HepG2 (cell line): ENCODE measurements around the gene SHTN1. TPM values are rescaled to one million over a fixed set of nuclear protein-coding genes. Genes with fewer than 3 reads are reported as not detected.

ENCODE experiments used
- ATAC-seq: fragments of 200-7000 bp; cut with Tn5 transposase; 3 replicates; pipeline ENCODE4 v1.9.1; 2020; ENCODE audit warnings: mild to moderate bottlenecking, moderate library complexity
- BruUV-seq: library from RNA; stranded (reverse); fragments of 400-500 nt; replicated peaks from 2 replicates; lab custom pipeline; 2021; lab: Mats Ljungman, UMichigan
- CTCF ChIA-PET: fragments of 300-600 bp; formaldehyde crosslinking; extraction: SDS; loops from one replicate; lab custom pipeline; 2021; ENCODE audit warnings: low total read pairs, inconsistent platforms, low intra/inter-chr PET ratio; lab: Yijun Ruan, JAX
- POLR2A ChIA-PET: fragments of 350-600 bp; sonication (Branson Sonifier 250); formaldehyde crosslinking; loops from one replicate; lab custom pipeline; 2020; ENCODE audit warnings: antibody characterized with exemption, inconsistent platforms; lab: Yijun Ruan, JAX
- DNase-seq: peaks from one replicate; pipeline ENCODE4 v3.0.0-alpha.2; 2015; ENCODE audit warnings: low spot score
- FAIRE-seq: peaks from 3 replicates; lab custom pipeline; 2011; peaks lifted over from hg19 to GRCh38; lab: Jason Lieb, UNC
- H2AFZ ChIP-seq: one replicate; pipeline ENCODE4 v1.6.1; 2011; ENCODE audit warnings: low read length, inconsistent platforms
- H3K27ac ChIP-seq: fragments of 300-600 bp; 3 replicates; pipeline ENCODE4 v1.8.0; 2011; ENCODE audit warnings: mixed run types, mild to moderate bottlenecking, mixed read lengths, low read length, inconsistent platforms; ENCODE audit not compliant: insufficient read depth; ENCODE audit errors: extremely low read length
- H3K27me3 ChIP-seq, 2 experiments: fragments of 200-600 bp in 1 of 2; 2 replicates in 1 of 2; 3 replicates in 1 of 2; pipeline versions ENCODE4 v1.6.0 to v1.8.0; 2011; ENCODE audit warnings: low read length in 2 of 2, mild to moderate bottlenecking in 2 of 2, moderate library complexity in 2 of 2, inconsistent platforms in 1 of 2; ENCODE audit not compliant: insufficient read depth in 2 of 2, control insufficient read depth in 1 of 2
- H3K36me3 ChIP-seq, 2 experiments: fragments of 200-600 bp in 1 of 2; replicated peaks in 1 of 2; 2 replicates in 1 of 2; 3 replicates in 1 of 2; pipeline versions ENCODE4 v1.5.1 to v1.8.0; 2011; ENCODE audit warnings: low read length in 2 of 2, inconsistent platforms in 1 of 2; ENCODE audit not compliant: insufficient read depth in 2 of 2, control insufficient read depth in 1 of 2
- H3K4me1 ChIP-seq: 2 replicates; pipeline ENCODE4 v1.5.1; 2012; ENCODE audit warnings: low read length, inconsistent platforms; ENCODE audit not compliant: insufficient read depth
- H3K4me2 ChIP-seq: 2 replicates; pipeline ENCODE4 v1.6.0; 2011; ENCODE audit warnings: low read depth, low read length, inconsistent platforms
- H3K4me3 ChIP-seq, 3 experiments: fragments of 200-600 bp in 1 of 3; sonication (generic), shearing (Covaris generic) in 1 of 3; replicated peaks in 1 of 3; 2 replicates each; pipeline ENCODE4 v1.5.1; 2011 to 2016; ENCODE audit warnings: low read length in 3 of 3, inconsistent platforms in 2 of 3, low read depth in 2 of 3, mild to moderate bottlenecking in 2 of 3, control low read depth in 1 of 3, mixed read lengths in 1 of 3; ENCODE audit not compliant: insufficient read depth in 1 of 3
- H3K79me2 ChIP-seq: one replicate; pipeline ENCODE4 v1.6.1; 2011; ENCODE audit warnings: low read length, inconsistent platforms; ENCODE audit not compliant: insufficient read depth
- H3K9ac ChIP-seq: 2 replicates; pipeline ENCODE4 v1.6.0; 2011; ENCODE audit warnings: mild to moderate bottlenecking, low read depth, low read length, inconsistent platforms; ENCODE audit not compliant: insufficient read depth
- H3K9me3 ChIP-seq: 2 replicates; pipeline ENCODE4 v1.5.1; 2012; ENCODE audit warnings: mild to moderate bottlenecking, low read length
- H4K20me1 ChIP-seq: 2 replicates; pipeline ENCODE4 v1.6.0; 2011; ENCODE audit warnings: inconsistent platforms, mild to moderate bottlenecking, low read length, moderate library complexity; ENCODE audit not compliant: insufficient read depth
- KDM2A ChIP-seq: sonication (generic); formaldehyde crosslinking; IDR thresholded peaks from 2 replicates; pipeline ENCODE4 v1.4.0; 2020; ENCODE audit warnings: low read depth, missing genetic modification reagents, borderline replicate concordance
- KMT2B ChIP-seq: IDR thresholded peaks from 2 replicates; pipeline ENCODE4 v1.6.1; 2016; ENCODE audit warnings: missing genetic modification reagents, missing compliant biosample characterization
- NR2F2 ChIP-seq: IDR thresholded peaks from 2 replicates; pipeline ENCODE4 v1.6.1; 2012; ENCODE audit warnings: low read depth, inconsistent platforms, borderline replicate concordance
- WGBS: methylation state at CpG from one replicate; pipeline ENCODE4 v1.1.6; 2017; ENCODE audit warnings: low lambda C conversion rate; 5-methylcytosine and 5-hydroxymethylcytosine counted together
- in situ Hi-C: cut with HindIII; loops from 2 replicates; pipeline ENCODE4 v1.10.0; 2017; ENCODE audit warnings: low pct_unique_long_range_greater_than_20kb; ENCODE audit not compliant: extremely low pct_ligation_motif_present
- intact Hi-C: fragments of 100-400 bp; cut with micrococcal nuclease; formaldehyde crosslinking; loops from one replicate; pipeline ENCODE4 v1.10.0; 2022; ENCODE audit not compliant: unreplicated experiment
- polyA plus RNA-seq, 8 experiments: library from polyadenylated mRNA; depleted of rRNA in 3 of 8; stranded (reverse) in 7 of 8; unstranded in 1 of 8; fragments of >200 nt; fragmentation: Illumina TruSeq in 4 of 8; extraction: Trizol in 4 of 8; gene quantifications; 2 replicates each; pipeline versions ENCODE4 v1.2.1 to v1.2.3, GENCODE V29; 2011 to 2016; ENCODE audit warnings: low read depth in 4 of 8, missing spikeins in 1 of 8, mixed read lengths in 1 of 8; ENCODE audit not compliant: insufficient read depth in 1 of 8
- total RNA-seq, 5 experiments: library from RNA; depleted of rRNA; stranded (reverse); fragments of >200 nt; fragmentation: Illumina TruSeq; extraction: Trizol; gene quantifications; 2 replicates each; pipeline ENCODE4 v1.2.3, GENCODE V29; 2016; ENCODE audit warnings: low read depth in 1 of 5
- TF ChIP-seq, protein P1 (sequence below), 2 experiments: fragments of 450-650 bp in 1 of 2; sonication (generic) in 1 of 2; formaldehyde crosslinking in 1 of 2; IDR thresholded peaks; 2 replicates each; pipeline versions ENCODE4 v1.6.1 to v1.8.0; 2016 to 2022; ENCODE audit warnings: antibody characterized with exemption in 1 of 2, mild to moderate bottlenecking in 1 of 2, missing genetic modification reagents in 1 of 2

Gene SHTN1
- total and polyA plus RNA-seq, 2 of the 13 experiments (the other 11 are each of a cell fraction or from before 2014, with no cell fraction given), result 11.3 to 15.6 TPM

DNA sequence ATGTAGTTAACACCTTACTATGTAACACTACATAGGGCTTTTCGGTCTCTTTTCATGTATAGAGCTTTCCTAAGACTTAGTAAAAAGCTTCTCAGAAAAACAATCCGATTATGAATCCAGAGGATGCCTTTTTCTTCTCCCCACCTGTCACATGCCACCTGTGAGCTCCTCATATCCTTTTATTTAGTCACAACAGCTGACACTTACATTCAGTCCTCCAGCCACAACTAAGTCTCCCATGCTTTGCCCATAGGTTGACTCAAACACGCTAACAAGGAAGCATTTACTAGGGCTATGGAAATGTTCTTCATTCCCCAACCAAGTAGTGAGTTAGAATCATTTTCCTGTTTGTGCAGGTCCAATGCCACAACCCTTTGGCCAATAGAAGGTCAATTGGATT, 147.8 kb downstream of the SHTN1 start:
- Histone ChIP-seq H3K79me2 (no peaks in the 10 kb centered on the region), H3K4me1 (no peaks in the 10 kb centered on the region), H4K20me1 (no peaks in the 10 kb centered on the region), H3K4me3 (no peak overlapping the region), H3K27ac (no peak overlapping the region), H3K27me3 (peaks cover 0 to 3% of the 10 kb centered on the region in 2 experiments; a peak in 1 of 5 replicates), H2AFZ (no peak overlapping the region), H3K36me3 (no peaks in the 10 kb centered on the region), H3K9me3 (peaks cover 8% of the 10 kb centered on the region; the same call in 1 of the 2 replicates), H3K4me2 (no peak overlapping the region), H3K9ac (no peak overlapping the region)
- in situ Hi-C loops, result no loop called here
- 32% methylated on average over 3 of the region's 3 CpGs for WGBS
- BruUV-seq, result no TSS peak
- TF ChIP-seq KDM2A (no peak), KMT2B (no peak), NR2F2 (no peak)
- TF ChIP-seq, protein P1, sequence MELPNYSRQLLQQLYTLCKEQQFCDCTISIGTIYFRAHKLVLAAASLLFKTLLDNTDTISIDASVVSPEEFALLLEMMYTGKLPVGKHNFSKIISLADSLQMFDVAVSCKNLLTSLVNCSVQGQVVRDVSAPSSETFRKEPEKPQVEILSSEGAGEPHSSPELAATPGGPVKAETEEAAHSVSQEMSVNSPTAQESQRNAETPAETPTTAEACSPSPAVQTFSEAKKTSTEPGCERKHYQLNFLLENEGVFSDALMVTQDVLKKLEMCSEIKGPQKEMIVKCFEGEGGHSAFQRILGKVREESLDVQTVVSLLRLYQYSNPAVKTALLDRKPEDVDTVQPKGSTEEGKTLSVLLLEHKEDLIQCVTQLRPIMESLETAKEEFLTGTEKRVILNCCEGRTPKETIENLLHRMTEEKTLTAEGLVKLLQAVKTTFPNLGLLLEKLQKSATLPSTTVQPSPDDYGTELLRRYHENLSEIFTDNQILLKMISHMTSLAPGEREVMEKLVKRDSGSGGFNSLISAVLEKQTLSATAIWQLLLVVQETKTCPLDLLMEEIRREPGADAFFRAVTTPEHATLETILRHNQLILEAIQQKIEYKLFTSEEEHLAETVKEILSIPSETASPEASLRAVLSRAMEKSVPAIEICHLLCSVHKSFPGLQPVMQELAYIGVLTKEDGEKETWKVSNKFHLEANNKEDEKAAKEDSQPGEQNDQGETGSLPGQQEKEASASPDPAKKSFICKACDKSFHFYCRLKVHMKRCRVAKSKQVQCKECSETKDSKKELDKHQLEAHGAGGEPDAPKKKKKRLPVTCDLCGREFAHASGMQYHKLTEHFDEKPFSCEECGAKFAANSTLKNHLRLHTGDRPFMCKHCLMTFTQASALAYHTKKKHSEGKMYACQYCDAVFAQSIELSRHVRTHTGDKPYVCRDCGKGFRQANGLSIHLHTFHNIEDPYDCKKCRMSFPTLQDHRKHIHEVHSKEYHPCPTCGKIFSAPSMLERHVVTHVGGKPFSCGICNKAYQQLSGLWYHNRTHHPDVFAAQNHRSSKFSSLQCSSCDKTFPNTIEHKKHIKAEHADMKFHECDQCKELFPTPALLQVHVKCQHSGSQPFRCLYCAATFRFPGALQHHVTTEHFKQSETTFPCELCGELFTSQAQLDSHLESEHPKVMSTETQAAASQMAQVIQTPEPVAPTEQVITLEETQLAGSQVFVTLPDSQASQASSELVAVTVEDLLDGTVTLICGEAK (IDR thresholded peaks at IDR 0.05), result no peak
- TF ChIP-seq, protein P1 (CRISPR knock-in tag; IDR thresholded peaks at IDR 0.05), result no peak
- FAIRE-seq (no peak), ATAC-seq (no peak), DNase-seq (no peak)
- CTCF ChIA-PET, result no interaction called here
- intact Hi-C loops, result no loop called here
- POLR2A ChIA-PET, result no interaction called here
